ENCODE measurements around the gene PIK3AP1.

Gene PIK3AP1

DNA sequence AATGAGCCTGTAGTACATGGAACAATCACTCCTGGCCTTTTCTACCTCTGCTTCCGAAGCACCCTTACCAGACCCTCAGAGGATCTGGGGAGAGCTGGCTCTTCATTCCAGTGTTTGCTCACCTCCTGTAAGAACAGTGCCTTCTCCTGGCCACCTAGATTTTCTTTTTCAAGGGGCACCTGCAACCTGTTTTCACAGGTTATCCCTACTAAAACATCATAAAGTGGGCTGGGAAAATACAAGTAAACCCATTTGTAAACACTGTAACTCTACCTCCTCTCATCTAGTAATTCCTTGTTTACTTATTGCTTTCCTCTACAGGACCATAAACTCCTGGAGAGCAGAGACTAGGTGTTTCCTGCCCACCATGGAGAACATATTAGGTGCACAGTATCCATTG, 1.1 kb downstream of the PIK3AP1 start:
- TF ChIP-seq, protein P1, sequence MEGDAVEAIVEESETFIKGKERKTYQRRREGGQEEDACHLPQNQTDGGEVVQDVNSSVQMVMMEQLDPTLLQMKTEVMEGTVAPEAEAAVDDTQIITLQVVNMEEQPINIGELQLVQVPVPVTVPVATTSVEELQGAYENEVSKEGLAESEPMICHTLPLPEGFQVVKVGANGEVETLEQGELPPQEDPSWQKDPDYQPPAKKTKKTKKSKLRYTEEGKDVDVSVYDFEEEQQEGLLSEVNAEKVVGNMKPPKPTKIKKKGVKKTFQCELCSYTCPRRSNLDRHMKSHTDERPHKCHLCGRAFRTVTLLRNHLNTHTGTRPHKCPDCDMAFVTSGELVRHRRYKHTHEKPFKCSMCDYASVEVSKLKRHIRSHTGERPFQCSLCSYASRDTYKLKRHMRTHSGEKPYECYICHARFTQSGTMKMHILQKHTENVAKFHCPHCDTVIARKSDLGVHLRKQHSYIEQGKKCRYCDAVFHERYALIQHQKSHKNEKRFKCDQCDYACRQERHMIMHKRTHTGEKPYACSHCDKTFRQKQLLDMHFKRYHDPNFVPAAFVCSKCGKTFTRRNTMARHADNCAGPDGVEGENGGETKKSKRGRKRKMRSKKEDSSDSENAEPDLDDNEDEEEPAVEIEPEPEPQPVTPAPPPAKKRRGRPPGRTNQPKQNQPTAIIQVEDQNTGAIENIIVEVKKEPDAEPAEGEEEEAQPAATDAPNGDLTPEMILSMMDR (IDR thresholded peaks at IDR 0.05; ENCODE audit: insufficient read depth, low read depth, low read length, missing control alignments): no peak
- DNase-seq (ENCODE audit: low read depth): no peak
- H3K4me3 ChIP-seq (ENCODE audit: low read length): no peak overlapping the region

DNA sequence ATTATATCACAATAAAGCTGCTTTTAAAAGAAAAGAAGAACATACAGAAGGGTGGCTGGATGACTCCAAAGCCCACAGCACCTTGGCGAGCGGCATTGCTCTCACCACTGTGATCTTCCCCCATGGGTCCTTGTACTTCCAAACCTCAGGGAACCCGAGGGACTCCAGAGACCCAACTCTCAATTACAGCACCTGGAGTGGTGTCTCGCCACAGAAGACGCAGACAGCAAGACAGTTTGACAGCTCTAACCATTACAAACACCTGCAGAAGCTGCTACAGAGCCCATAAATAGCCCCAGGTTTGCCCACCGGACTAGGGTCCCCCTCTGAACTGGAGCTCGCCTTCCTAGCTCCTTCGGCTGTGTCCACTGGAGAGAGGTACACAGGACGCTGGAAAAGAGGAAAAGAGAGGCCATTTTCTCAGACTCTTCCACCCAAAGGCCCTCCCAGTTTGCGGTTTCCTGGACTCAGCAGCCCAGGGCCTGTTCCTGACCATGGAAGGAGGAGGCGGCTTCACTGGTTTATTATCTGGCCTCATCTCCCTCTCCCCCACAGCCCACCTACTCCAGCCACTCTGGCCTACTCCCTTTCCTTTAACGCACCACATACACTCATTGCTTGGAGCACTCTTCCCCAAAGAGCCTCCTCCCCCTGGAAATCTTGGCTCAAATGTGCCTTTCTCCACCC, 1.9 kb downstream of the PIK3AP1 start:
- no peak for DNase-seq (ENCODE audit: low read depth)
- TF ChIP-seq, protein P1 (IDR thresholded peaks at IDR 0.05; ENCODE audit: insufficient read depth, low read depth, low read length, missing control alignments): no peak
- no peak overlapping the region for H3K4me3 ChIP-seq (ENCODE audit: low read length)

DNA sequence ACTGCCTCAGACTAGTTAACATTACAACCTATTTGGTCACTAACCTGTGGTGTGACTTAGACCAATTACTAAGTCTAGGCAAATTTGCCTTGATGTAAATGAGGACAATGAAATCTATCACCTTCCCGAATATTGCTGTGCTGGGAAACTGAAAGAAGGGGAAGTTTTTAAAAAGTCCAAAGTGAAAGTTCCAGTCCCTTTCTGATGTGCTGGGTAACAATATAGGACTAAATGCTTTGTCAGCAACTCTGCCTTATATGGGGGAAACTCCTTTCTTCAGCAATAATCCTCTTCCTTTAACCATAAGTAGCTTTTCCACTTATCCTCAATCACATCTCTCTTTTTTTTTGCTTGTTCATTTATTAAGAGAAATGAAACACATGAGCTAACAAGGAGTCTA, 3.9 kb downstream of the PIK3AP1 start:
- TF ChIP-seq, protein P1 (IDR thresholded peaks at IDR 0.05; ENCODE audit: insufficient read depth, low read depth, low read length, missing control alignments): no peak
- no peak overlapping the region for H3K4me3 ChIP-seq (ENCODE audit: low read length)
- DNase-seq (ENCODE audit: low read depth): no peak

DNA sequence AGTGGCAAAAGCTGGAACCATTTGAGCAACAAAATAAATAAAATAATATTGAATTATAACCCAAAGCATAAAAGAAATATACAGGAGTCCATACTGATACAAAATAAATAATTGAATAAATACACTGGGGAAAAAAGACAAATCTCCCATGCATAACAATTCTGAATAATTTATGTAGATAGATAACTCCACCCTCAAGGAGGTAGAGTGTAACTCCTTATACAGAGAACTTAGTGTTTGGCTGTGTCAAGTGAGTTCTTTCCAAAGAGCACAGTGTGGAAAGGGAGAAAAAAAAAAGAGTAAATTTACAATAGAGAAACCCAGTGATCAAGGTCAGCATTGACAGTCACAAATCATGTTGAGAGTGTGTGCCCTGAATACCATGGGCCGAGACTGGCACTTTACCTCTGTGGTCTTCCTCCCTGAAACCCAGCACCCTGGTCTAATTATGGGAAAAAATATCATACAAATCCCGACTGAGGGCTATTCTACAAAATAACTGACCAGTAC, 5.5 kb downstream of the PIK3AP1 start:
- DNase-seq (ENCODE audit: low read depth): no peak
- H3K4me3 ChIP-seq (ENCODE audit: low read length): no peak overlapping the region
- TF ChIP-seq, protein P1 (IDR thresholded peaks at IDR 0.05; ENCODE audit: insufficient read depth, low read depth, low read length, missing control alignments): no peak

DNA sequence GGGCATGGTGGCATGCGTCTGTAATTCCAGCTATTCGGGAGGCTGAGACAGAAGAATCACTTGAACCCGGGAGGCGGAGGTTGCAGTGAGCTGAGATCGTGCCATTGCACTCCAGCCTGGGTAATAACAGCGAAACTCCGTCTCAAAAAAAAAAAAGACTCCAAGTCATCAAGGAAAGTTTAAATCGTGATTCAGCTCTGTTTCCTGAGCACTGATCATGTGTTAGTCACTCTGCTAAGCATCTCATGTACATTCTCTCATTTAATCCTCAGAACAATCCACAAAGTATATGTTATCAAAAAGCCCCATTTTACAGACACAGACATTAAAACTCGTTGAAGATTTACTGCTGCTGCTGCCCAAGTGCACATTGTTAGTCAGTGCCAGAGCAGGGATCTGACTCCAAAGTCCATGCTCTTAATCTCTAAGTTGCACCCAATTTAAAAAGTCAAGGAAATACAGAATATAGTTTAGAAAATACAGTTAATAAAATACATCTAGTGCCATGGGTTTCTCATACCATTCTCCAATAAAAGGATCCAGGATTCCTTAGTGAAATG, 6.2 kb downstream of the PIK3AP1 start:
- H3K4me3 ChIP-seq (ENCODE audit: low read length): no peak overlapping the region
- peak; percentile 52 for DNase-seq (ENCODE audit: low read depth)
- TF ChIP-seq, protein P1 (IDR thresholded peaks at IDR 0.05; ENCODE audit: insufficient read depth, low read depth, low read length, missing control alignments): no peak

DNA sequence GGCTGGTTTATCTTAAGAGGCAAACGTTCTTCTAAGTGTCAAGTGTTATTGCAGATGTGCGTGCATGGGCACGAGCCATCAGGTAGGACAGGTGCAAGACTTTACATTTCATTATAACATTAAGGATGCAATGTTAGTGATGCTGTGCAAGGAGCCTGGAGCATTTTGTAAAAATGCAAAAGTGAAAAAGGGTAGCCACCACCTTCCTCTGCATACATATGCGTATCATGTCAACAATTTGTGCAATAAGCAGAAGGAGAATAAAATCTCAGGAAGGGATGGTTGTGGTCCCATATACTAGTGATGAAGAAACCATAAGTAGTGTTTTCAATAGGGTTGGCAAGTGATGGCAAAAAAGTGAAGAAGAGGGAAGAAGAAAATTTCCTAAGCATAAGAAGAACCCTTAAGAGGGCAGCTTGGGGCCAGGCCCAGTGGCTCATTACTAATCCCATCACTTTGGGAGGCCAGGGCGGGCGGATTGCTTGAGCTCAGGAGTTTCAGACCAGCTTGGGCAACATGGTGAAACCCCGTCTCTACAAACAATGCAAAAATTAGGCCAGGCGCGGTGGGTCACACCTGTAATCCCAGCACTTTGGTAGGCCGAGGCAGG, 7.5 kb downstream of the PIK3AP1 start:
- H3K4me3 ChIP-seq (ENCODE audit: low read length): no peak overlapping the region
- TF ChIP-seq, protein P1 (IDR thresholded peaks at IDR 0.05; ENCODE audit: insufficient read depth, low read depth, low read length, missing control alignments): no peak
- DNase-seq (ENCODE audit: low read depth): no peak
